G401.6 (cell line): ENCODE results near the gene DNALI1.
"Not testable (repeated sequence)": the region's sequence is repeated elsewhere in the genome, so short reads cannot be mapped to it uniquely, and the experiment has no call there.

Experiments used
- FAIRE-seq: peaks from 2 replicates; lab custom pipeline; 2012; peaks lifted over from hg19 to GRCh38; lab: Jason Lieb, UNC

DNALI1 gene

GRCh38 chr1:37553927-37554808 lies 2.6 kb upstream of the DNALI1 start, which contains the start of gene SNIP1:
Gene SNIP1, minus strand, starts transcription at chr1:37554293. Its CDS starts 64 bp downstream, at chr1:37554229.
- FAIRE-seq, result peak; percentile 82

- no peak for FAIRE-seq
These were observed 662 bp downstream of the DNALI1 start for GRCh38 chr1:37557402-37557801.

GRCh38 chr1:37558411-37558810 lies 1.7 kb downstream of the DNALI1 start:
- FAIRE-seq, result no peak

GRCh38 chr1:37559080-37559479 lies 2.3 kb downstream of the DNALI1 start:
- no peak for FAIRE-seq

GRCh38 chr1:37559957-37560379 lies 3.2 kb downstream of the DNALI1 start:
- FAIRE-seq, result not testable (repeated sequence)

- FAIRE-seq, result no peak
These were observed 3.8 kb downstream of the DNALI1 start for GRCh38 chr1:37560401-37561132.

GRCh38 chr1:37561133-37562132 lies 4.7 kb downstream of the DNALI1 start:
- FAIRE-seq, result no peak

GRCh38 chr1:37562984-37563383 lies 6.2 kb downstream of the DNALI1 start:
- no peak for FAIRE-seq

GRCh38 chr1:37564892-37565291 lies 8.2 kb downstream of the DNALI1 start:
- FAIRE-seq, result no peak

GRCh38 chr1:37567023-37567422 lies 10.3 kb downstream of the DNALI1 start:
- FAIRE-seq, result no peak

- FAIRE-seq, result no peak
These were observed 14.0 kb downstream of the DNALI1 start for GRCh38 chr1:37570528-37571334.

- no peak for FAIRE-seq
These were observed 18.2 kb downstream of the DNALI1 start for GRCh38 chr1:37574834-37575480.

GRCh38 chr1:37575692-37576091 lies 19.0 kb downstream of the DNALI1 start:
- no peak for FAIRE-seq

- FAIRE-seq, result not testable (repeated sequence)
These were observed 27.8 kb downstream of the DNALI1 start for GRCh38 chr1:37584544-37584943.

- FAIRE-seq, result no peak
These were observed 32.2 kb downstream of the DNALI1 start for GRCh38 chr1:37588939-37589338.

GRCh38 chr1:37593726-37594125 lies 37.0 kb downstream of the DNALI1 start:
- FAIRE-seq, result no peak

- peak; percentile 67 for FAIRE-seq
These were observed 38.9 kb downstream of the DNALI1 start, which contains the start of gene GNL2 for GRCh38 chr1:37595440-37596181. Gene GNL2, minus strand, starts transcription at chr1:37595937. Its CDS starts 115 bp downstream, at chr1:37595822.

GRCh38 chr1:37596182-37596667 lies 39.5 kb downstream of the DNALI1 start:
- FAIRE-seq, result no peak

GRCh38 chr1:37599940-37600339 lies 43.2 kb downstream of the DNALI1 start:
- no peak for FAIRE-seq

GRCh38 chr1:37601441-37601840 lies 44.7 kb downstream of the DNALI1 start:
- no peak for FAIRE-seq
